Activated CD8-positive, alpha-beta memory T cell treated with anti-CD3 and anti-CD28 coated beads, Interleukin-2, amount 10 ng/mL, durations not matched to agents 7 days and 5 days (primary cell): Measurements from ENCODE around the gene CLEC4M. TPM values are rescaled to one million over a fixed set of nuclear protein-coding genes. Genes with fewer than 3 reads are reported as not detected.

Experiments
- ATAC-seq: fragments of 150-1000 bp; cut with Tn5 transposase; one replicate; pipeline ENCODE4 v1.10.0; 2021; ENCODE audit warnings: moderate library complexity
- CTCF ChIA-PET: fragments of 350-600 bp; sonication (Branson Sonifier 250); formaldehyde crosslinking; loops from one replicate; lab custom pipeline; 2021; ENCODE audit warnings: antibody characterized with exemption; lab: Charles Lee
- DNase-seq: peaks from one replicate; pipeline ENCODE4 v3.0.0-alpha.2; 2020
- H3K27ac Mint-ChIP-seq: one replicate; pipeline ENCODE4 v1.8.0; 2021; ENCODE audit warnings: mild to moderate bottlenecking, mixed read lengths
- H3K27me3 Mint-ChIP-seq: one replicate; pipeline ENCODE4 v1.8.0; 2021; ENCODE audit warnings: mixed read lengths
- H3K36me3 Mint-ChIP-seq: one replicate; pipeline ENCODE4 v1.8.0; 2021; ENCODE audit warnings: mild to moderate bottlenecking, mixed read lengths
- H3K4me1 Mint-ChIP-seq: one replicate; pipeline ENCODE4 v1.8.0; 2021; ENCODE audit warnings: mixed read lengths
- H3K4me3 Mint-ChIP-seq: one replicate; pipeline ENCODE4 v1.8.0; 2021; ENCODE audit warnings: mild to moderate bottlenecking, moderate library complexity, mixed read lengths
- H3K9me3 Mint-ChIP-seq: one replicate; pipeline ENCODE4 v1.8.0; 2022; ENCODE audit warnings: low read depth, mixed read lengths
- total RNA-seq, 2 experiments: library from RNA; stranded (reverse); gene quantifications; one replicate each; pipeline ENCODE4 v1.2.3, GENCODE V29; 2021

Gene CLEC4M
- not detected for total RNA-seq

GRCh38 chr19:7762719-7763293, at the start of gene CLEC4M:
Gene CLEC4M, plus strand, starts transcription at chr19:7763243. Its CDS starts 24 bp downstream, at chr19:7763267.
- Mint-ChIP-seq H3K27me3 (peaks cover 9% of the 10 kb centered on the region), H3K27ac (no peak within 1 kb of the TSS), H3K4me1 (no peaks in the 10 kb centered on the region), H3K9me3 (peaks cover 10% of the 10 kb centered on the region), H3K36me3 (no peaks in the 10 kb centered on the region), H3K4me3 (no peak within 1 kb of the TSS)
- DNase-seq (no peak), ATAC-seq (no peak)
- CTCF ChIA-PET = interaction anchor here (1.3 kb wide), 1 partner anchor 82 kb away, joined by 4 read pairs; the partner anchor contains the start of gene TRAPPC5

GRCh38 chr19:7715671-7716070, 47.4 kb upstream of the CLEC4M start:
- H3K4me3 Mint-ChIP-seq = no peak overlapping the region
- H3K9me3 Mint-ChIP-seq = peaks cover 4% of the 10 kb centered on the region
- DNase-seq (no peak), ATAC-seq (no peak)
- H3K36me3 Mint-ChIP-seq = no peaks in the 10 kb centered on the region
- peaks cover 8% of the 10 kb centered on the region for H3K4me1 Mint-ChIP-seq
- H3K27ac Mint-ChIP-seq = no peak overlapping the region
- H3K27me3 Mint-ChIP-seq = no peaks in the 10 kb centered on the region
- CTCF ChIA-PET = no interaction called here

- no peak for ATAC-seq
- no peak overlapping the region for H3K27ac Mint-ChIP-seq
- no peak for DNase-seq
- peaks cover 4% of the 10 kb centered on the region for H3K9me3 Mint-ChIP-seq
- no peaks in the 10 kb centered on the region for H3K36me3 Mint-ChIP-seq
- H3K4me1 Mint-ChIP-seq = peaks cover 8% of the 10 kb centered on the region
- CTCF ChIA-PET = no interaction called here
- no peak overlapping the region for H3K4me3 Mint-ChIP-seq
- no peaks in the 10 kb centered on the region for H3K27me3 Mint-ChIP-seq
Measured at GRCh38 chr19:7716762-7717161, 46.3 kb upstream of the CLEC4M start.

- Mint-ChIP-seq H3K9me3 (peaks cover 4% of the 10 kb centered on the region), H3K27me3 (no peaks in the 10 kb centered on the region), H3K27ac (no peak overlapping the region), H3K36me3 (no peaks in the 10 kb centered on the region), H3K4me1 (peaks cover 8% of the 10 kb centered on the region), H3K4me3 (no peak overlapping the region)
- DNase-seq (no peak), ATAC-seq (no peak)
- CTCF ChIA-PET = no interaction called here
Measured at GRCh38 chr19:7718668-7719067, 44.4 kb upstream of the CLEC4M start.

- Mint-ChIP-seq H3K27ac (no peak overlapping the region), H3K4me1 (peaks cover 4% of the 10 kb centered on the region), H3K36me3 (no peaks in the 10 kb centered on the region), H3K27me3 (no peaks in the 10 kb centered on the region), H3K9me3 (peaks cover 4% of the 10 kb centered on the region), H3K4me3 (no peak overlapping the region)
- CTCF ChIA-PET = no interaction called here
- no peak for DNase-seq
- ATAC-seq = no peak
Measured at GRCh38 chr19:7720351-7720750, 42.7 kb upstream of the CLEC4M start.

GRCh38 chr19:7722231-7722651, 40.8 kb upstream of the CLEC4M start:
- ATAC-seq = no peak
- Mint-ChIP-seq H3K4me1 (peaks cover 4% of the 10 kb centered on the region), H3K9me3 (no peaks in the 10 kb centered on the region), H3K27ac (no peak overlapping the region), H3K4me3 (no peak overlapping the region), H3K27me3 (peaks cover under 1% of the 10 kb centered on the region), H3K36me3 (no peaks in the 10 kb centered on the region)
- DNase-seq = no peak
- CTCF ChIA-PET = no interaction called here

GRCh38 chr19:7725791-7726190, 37.3 kb upstream of the CLEC4M start:
- Mint-ChIP-seq H3K9me3 (no peaks in the 10 kb centered on the region), H3K4me3 (no peak overlapping the region), H3K27ac (no peak overlapping the region), H3K4me1 (no peaks in the 10 kb centered on the region), H3K36me3 (no peaks in the 10 kb centered on the region), H3K27me3 (peaks cover 29% of the 10 kb centered on the region)
- ATAC-seq (no peak), DNase-seq (no peak)
- CTCF ChIA-PET = interaction anchor here (0.6 kb wide), 1 partner anchor 11 kb away, joined by 3 read pairs; no protein-coding TSS in a partner anchor

GRCh38 chr19:7729211-7729610, 33.8 kb upstream of the CLEC4M start:
- no peak for DNase-seq
- CTCF ChIA-PET = interaction anchor here (1.5 kb wide), 1 partner anchor 48 kb away, joined by 3 read pairs; the partner anchor contains the start of gene TRAPPC5
- Mint-ChIP-seq H3K4me1 (no peaks in the 10 kb centered on the region), H3K4me3 (no peak overlapping the region), H3K27me3 (peaks cover 38% of the 10 kb centered on the region), H3K27ac (no peak overlapping the region), H3K36me3 (no peaks in the 10 kb centered on the region), H3K9me3 (no peaks in the 10 kb centered on the region)
- no peak for ATAC-seq

- ATAC-seq = no peak
- H3K9me3 Mint-ChIP-seq = no peaks in the 10 kb centered on the region
- no peaks in the 10 kb centered on the region for H3K4me1 Mint-ChIP-seq
- H3K36me3 Mint-ChIP-seq = no peaks in the 10 kb centered on the region
- H3K27me3 Mint-ChIP-seq = peaks cover 42% of the 10 kb centered on the region
- H3K4me3 Mint-ChIP-seq = no peak overlapping the region
- CTCF ChIA-PET = no interaction called here
- no peak for DNase-seq
- no peak overlapping the region for H3K27ac Mint-ChIP-seq
Measured at GRCh38 chr19:7729831-7730285, 33.2 kb upstream of the CLEC4M start.

GRCh38 chr19:7730286-7731217, 32.5 kb upstream of the CLEC4M start:
- Mint-ChIP-seq H3K27me3 (peaks cover 45% of the 10 kb centered on the region), H3K27ac (no peak overlapping the region), H3K9me3 (no peaks in the 10 kb centered on the region), H3K4me3 (no peak overlapping the region), H3K36me3 (no peaks in the 10 kb centered on the region), H3K4me1 (no peaks in the 10 kb centered on the region)
- CTCF ChIA-PET = no interaction called here
- ATAC-seq (no peak), DNase-seq (no peak)

- no peaks in the 10 kb centered on the region for H3K4me1 Mint-ChIP-seq
- no peak overlapping the region for H3K4me3 Mint-ChIP-seq
- H3K27me3 Mint-ChIP-seq = peaks cover 48% of the 10 kb centered on the region
- no peak overlapping the region for H3K27ac Mint-ChIP-seq
- ATAC-seq (no peak), DNase-seq (no peak)
- CTCF ChIA-PET = no interaction called here
- no peaks in the 10 kb centered on the region for H3K36me3 Mint-ChIP-seq
- H3K9me3 Mint-ChIP-seq = no peaks in the 10 kb centered on the region
Measured at GRCh38 chr19:7731218-7731595, 31.8 kb upstream of the CLEC4M start.

- Mint-ChIP-seq H3K36me3 (no peaks in the 10 kb centered on the region), H3K27me3 (peaks cover 52% of the 10 kb centered on the region), H3K4me1 (no peaks in the 10 kb centered on the region), H3K4me3 (no peak overlapping the region), H3K9me3 (no peaks in the 10 kb centered on the region), H3K27ac (no peak overlapping the region)
- CTCF ChIA-PET = no interaction called here
- no peak for DNase-seq
- no peak for ATAC-seq
Measured at GRCh38 chr19:7731615-7732014, 31.4 kb upstream of the CLEC4M start.

- no peaks in the 10 kb centered on the region for H3K36me3 Mint-ChIP-seq
- H3K27ac Mint-ChIP-seq = no peak within 1 kb of the TSS
- no peaks in the 10 kb centered on the region for H3K9me3 Mint-ChIP-seq
- ATAC-seq (no peak), DNase-seq (no peak)
- no peaks in the 10 kb centered on the region for H3K4me1 Mint-ChIP-seq
- H3K4me3 Mint-ChIP-seq = no peak within 1 kb of the TSS
- CTCF ChIA-PET = no interaction called here
- H3K27me3 Mint-ChIP-seq = peaks cover 54% of the 10 kb centered on the region
Measured at GRCh38 chr19:7732045-7732444, 31.0 kb upstream of the CLEC4M start, which contains the start of gene CLEC4G. Gene CLEC4G, minus strand, starts transcription at chr19:7732110. Its CDS starts 8 bp downstream, at chr19:7732102.

- CTCF ChIA-PET = no interaction called here
- peaks cover 52% of the 10 kb centered on the region for H3K27me3 Mint-ChIP-seq
- no peaks in the 10 kb centered on the region for H3K4me1 Mint-ChIP-seq
Measured at GRCh38 chr19:7733376-7733775, 29.7 kb upstream of the CLEC4M start.

More at GRCh38 chr19:7733376-7733775, 29.7 kb upstream of the CLEC4M start:
- no peaks in the 10 kb centered on the region for H3K36me3 Mint-ChIP-seq
- no peak for ATAC-seq
- H3K4me3 Mint-ChIP-seq = no peak overlapping the region
- H3K27ac Mint-ChIP-seq = no peak overlapping the region
- H3K9me3 Mint-ChIP-seq = no peaks in the 10 kb centered on the region
- no peak for DNase-seq
